Activated naive CD4-positive, alpha-beta T cell treated with anti-CD3 and anti-CD28 coated beads, Interleukin-2, amount 10 ng/mL, durations not matched to agents 5 hours and 36 hours (primary cell): ENCODE data around the gene WFDC1. TPM values are rescaled to one million over a fixed set of nuclear protein-coding genes. Genes with fewer than 3 reads are reported as not detected.

ENCODE experiments used
- total RNA-seq, 2 experiments: library from RNA; stranded (reverse); gene quantifications; one replicate each; pipeline ENCODE4 v1.2.3, GENCODE V29; 2021

WFDC1 gene
- under 1 TPM; 0.39 to 0.40 TPM for total RNA-seq

DNA sequence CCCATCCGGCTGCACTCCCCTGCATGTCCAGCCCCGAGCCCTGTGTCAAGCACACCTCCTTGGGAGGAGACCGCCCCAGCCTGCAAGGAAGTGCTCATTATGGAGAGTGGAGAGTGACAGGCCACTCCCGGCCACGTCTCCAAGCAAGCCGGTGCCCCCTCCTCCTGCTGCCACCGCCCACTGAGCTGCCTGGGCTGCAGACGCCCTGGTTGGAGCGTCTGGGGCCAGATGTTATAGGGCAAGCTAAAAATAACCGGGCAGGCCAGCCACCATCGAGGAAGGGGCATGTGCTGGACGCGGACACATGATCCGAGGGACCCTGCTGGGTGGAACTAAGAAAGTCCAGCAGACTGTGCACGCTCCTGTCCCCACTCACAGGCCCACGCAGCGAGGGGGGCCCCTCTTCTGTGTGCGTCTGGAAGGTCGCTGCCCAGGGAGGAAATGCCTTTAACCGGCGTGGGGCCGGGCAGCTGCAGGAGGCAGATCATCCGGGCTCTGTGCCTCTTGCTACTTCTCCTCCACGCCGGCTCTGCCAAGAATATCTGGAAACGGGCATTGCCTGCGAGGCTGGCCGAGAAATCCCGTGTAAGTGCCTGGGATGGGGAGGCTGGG lies at the start of gene WFDC1:
Gene WFDC1, plus strand, starts transcription at position 348 of the 612 bp plus-strand sequence. Its CDS starts 94 bp downstream, at position 442.

GRCh38 chr16:84368308-84368996 lies 73.8 kb downstream of the WFDC1 start, which contains the start of gene ATP2C2:
ATP2C2 (plus strand) TSS chr16:84368538; CDS start chr16:84368616, 78 bp downstream.

Other genes with a start within 250 kb of the WFDC1 start
- 10 to 100 TPM; 57.1 to 59.3 TPM for gene MBTPS1, start 177.9 kb upstream of the WFDC1 start, total RNA-seq
- 10 to 100 TPM; 13.9 to 15.3 TPM for gene HSDL1, start 149.7 kb upstream of the WFDC1 start, total RNA-seq
- gene DNAAF1, start 149.6 kb upstream of the WFDC1 start, total RNA-seq: not detected
- 10 to 100 TPM; 63.2 to 63.5 TPM for gene TAF1C, start 107.8 kb upstream of the WFDC1 start, total RNA-seq
- not detected for gene ADAD2, start 103.7 kb upstream of the WFDC1 start, total RNA-seq
- gene KCNG4, start 54.9 kb upstream of the WFDC1 start, total RNA-seq: not detected
- gene ATP2C2, start 73.7 kb downstream of the WFDC1 start, total RNA-seq: not detected
- 10 to 100 TPM; 40.5 to 43.9 TPM for gene MEAK7, start 209.8 kb downstream of the WFDC1 start, total RNA-seq